Activated CD8-positive, alpha-beta memory T cell treated with anti-CD3 and anti-CD28 coated beads, Interleukin-2, amount 10 ng/mL, durations not matched to agents 7 days and 5 days (primary cell): ENCODE measurements around the gene FAM221B. TPM values are rescaled to one million over a fixed set of nuclear protein-coding genes. Genes with fewer than 3 reads are reported as not detected.

ENCODE experiments used
- ATAC-seq: fragments of 150-1000 bp; cut with Tn5 transposase; one replicate; pipeline ENCODE4 v1.10.0; 2021; ENCODE audit warnings: moderate library complexity
- CTCF ChIA-PET: fragments of 350-600 bp; sonication (Branson Sonifier 250); formaldehyde crosslinking; loops from one replicate; lab custom pipeline; 2021; ENCODE audit warnings: antibody characterized with exemption; lab: Charles Lee
- DNase-seq: peaks from one replicate; pipeline ENCODE4 v3.0.0-alpha.2; 2020
- H3K27ac Mint-ChIP-seq: one replicate; pipeline ENCODE4 v1.8.0; 2021; ENCODE audit warnings: mild to moderate bottlenecking, mixed read lengths
- H3K27me3 Mint-ChIP-seq: one replicate; pipeline ENCODE4 v1.8.0; 2021; ENCODE audit warnings: mixed read lengths
- H3K36me3 Mint-ChIP-seq: one replicate; pipeline ENCODE4 v1.8.0; 2021; ENCODE audit warnings: mild to moderate bottlenecking, mixed read lengths
- H3K4me1 Mint-ChIP-seq: one replicate; pipeline ENCODE4 v1.8.0; 2021; ENCODE audit warnings: mixed read lengths
- H3K4me3 Mint-ChIP-seq: one replicate; pipeline ENCODE4 v1.8.0; 2021; ENCODE audit warnings: mild to moderate bottlenecking, moderate library complexity, mixed read lengths
- H3K9me3 Mint-ChIP-seq: one replicate; pipeline ENCODE4 v1.8.0; 2022; ENCODE audit warnings: low read depth, mixed read lengths
- total RNA-seq, 2 experiments: library from RNA; stranded (reverse); gene quantifications; one replicate each; pipeline ENCODE4 v1.2.3, GENCODE V29; 2021

FAM221B gene
- total RNA-seq, 2 experiments from 2014 or later: not detected

DNA sequence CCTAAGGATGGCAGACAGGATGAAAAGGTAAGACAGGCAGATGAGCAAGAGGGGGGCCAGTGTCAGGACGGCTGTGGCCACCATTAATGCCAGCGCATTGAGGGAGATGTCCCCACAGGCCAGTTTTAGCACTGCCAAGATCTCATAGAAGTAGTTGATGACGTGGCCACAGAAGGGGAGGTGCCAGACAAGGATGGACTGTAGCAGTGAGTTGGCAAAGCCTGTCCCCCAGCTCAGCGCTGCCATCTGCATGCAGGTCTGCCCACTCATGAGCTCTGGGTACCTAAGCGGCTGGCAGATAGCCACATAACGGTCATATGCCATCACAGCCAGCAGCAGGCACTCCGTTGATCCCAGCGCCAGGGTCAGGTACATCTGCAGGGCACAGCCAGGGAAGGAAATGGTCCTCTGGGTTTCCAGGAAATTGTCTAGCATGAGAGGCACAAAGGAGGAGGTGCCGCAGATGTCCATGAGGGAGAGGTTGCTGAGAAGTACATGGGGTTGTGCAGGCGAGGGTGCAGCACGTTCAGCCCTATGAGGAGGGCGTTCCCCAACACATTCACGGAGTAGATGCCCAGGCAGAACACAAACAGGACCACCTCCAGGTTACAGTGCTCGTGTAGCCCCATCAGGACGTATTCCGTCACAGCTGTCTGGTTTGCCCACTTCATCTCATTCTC, 30.9 kb upstream of the FAM221B start:
- peak; percentile 40 for DNase-seq
- CTCF ChIA-PET: interaction anchor here (0.9 to 1.3 kb wide), 2 partner anchors 69 to 307 kb away, joined by 3 read pairs; no protein-coding TSS in a partner anchor
- Mint-ChIP-seq H3K4me3 (no peak overlapping the region), H3K4me1 (no peaks in the 10 kb centered on the region), H3K9me3 (no peaks in the 10 kb centered on the region), H3K27me3 (no peaks in the 10 kb centered on the region), H3K27ac (no peak overlapping the region), H3K36me3 (no peaks in the 10 kb centered on the region)
- no peak for ATAC-seq

DNA sequence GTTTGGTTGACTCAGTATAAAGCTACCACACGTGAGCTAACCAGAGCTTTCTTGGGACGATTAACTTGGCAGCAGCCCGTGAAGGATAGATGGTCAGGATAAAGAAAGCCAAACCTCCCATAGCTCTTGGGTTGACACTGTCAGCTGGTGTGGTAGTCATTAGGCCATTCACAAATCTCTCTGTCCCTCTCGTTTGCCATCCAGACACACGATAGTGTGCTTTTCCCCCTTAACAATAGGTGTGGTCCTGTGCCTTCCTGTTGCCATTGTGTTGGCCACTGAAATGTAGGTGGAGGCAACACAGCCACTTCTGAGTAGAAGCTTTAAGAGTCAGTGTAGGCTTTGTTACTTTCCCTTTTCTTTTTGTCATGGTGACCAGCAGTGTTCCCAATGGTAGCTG, 29.9 kb upstream of the FAM221B start:
- no peaks in the 10 kb centered on the region for H3K27me3 Mint-ChIP-seq
- CTCF ChIA-PET: interaction anchor here (1.2 to 1.3 kb wide), 2 partner anchors 68 to 70 kb away, joined by 3 read pairs; no protein-coding TSS in a partner anchor
- H3K4me3 Mint-ChIP-seq: no peak overlapping the region
- no peaks in the 10 kb centered on the region for H3K36me3 Mint-ChIP-seq
- no peaks in the 10 kb centered on the region for H3K9me3 Mint-ChIP-seq
- ATAC-seq (no peak), DNase-seq (no peak)
- no peak overlapping the region for H3K27ac Mint-ChIP-seq
- no peaks in the 10 kb centered on the region for H3K4me1 Mint-ChIP-seq

DNA sequence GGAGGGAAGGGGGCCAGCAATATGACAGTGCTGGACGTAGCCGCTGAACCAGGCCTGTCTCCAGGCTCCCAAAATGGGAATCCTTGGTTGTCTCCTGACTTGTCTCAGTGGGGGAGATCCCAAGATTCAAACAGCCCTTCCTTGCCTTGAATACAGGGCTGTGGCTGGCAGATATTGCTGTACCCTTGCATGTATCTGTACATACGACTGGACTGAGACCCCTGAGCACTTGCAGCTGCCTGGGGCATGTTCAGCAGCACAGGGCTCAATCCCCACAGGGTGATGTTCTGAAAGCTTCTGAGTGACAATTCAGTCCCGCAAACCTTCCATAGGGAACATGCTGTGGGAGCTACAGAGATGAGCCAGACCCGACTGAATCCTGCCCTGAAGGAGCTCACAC, 28.4 kb upstream of the FAM221B start:
- no peaks in the 10 kb centered on the region for H3K36me3 Mint-ChIP-seq
- no peak overlapping the region for H3K27ac Mint-ChIP-seq
- no peaks in the 10 kb centered on the region for H3K9me3 Mint-ChIP-seq
- CTCF ChIA-PET: interaction anchor here (0.7 to 1.5 kb wide), 2 partner anchors 21 to 31 kb away, joined by 3 to 4 read pairs; no protein-coding TSS in a partner anchor
- ATAC-seq: no peak
- H3K27me3 Mint-ChIP-seq: no peaks in the 10 kb centered on the region
- H3K4me3 Mint-ChIP-seq: no peak overlapping the region
- no peaks in the 10 kb centered on the region for H3K4me1 Mint-ChIP-seq
- DNase-seq: no peak

DNA sequence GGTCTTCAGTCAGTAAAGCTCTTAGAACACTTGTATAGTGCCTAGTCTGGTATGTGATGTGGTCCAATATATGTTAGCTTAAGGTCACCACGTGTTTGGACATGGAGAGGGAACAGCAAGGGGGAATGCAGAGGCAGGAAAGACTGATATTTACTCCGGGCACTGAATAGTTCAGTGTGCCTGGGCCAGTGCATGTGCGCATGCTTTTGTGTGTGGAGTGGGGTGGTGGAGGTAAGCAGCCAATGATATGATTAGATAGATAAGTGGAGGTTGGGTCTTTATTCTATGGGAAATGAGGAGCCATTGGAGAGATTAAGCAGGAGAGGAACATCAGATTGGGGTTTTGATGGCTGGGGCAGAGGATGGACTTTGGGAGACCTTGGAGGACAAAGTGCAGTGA, 27.7 kb upstream of the FAM221B start:
- CTCF ChIA-PET: interaction anchor here (0.7 kb wide), 1 partner anchor 22 kb away, joined by 3 read pairs; no protein-coding TSS in a partner anchor
- ATAC-seq (no peak), DNase-seq (no peak)
- Mint-ChIP-seq H3K4me1 (no peaks in the 10 kb centered on the region), H3K27ac (no peak overlapping the region), H3K36me3 (no peaks in the 10 kb centered on the region), H3K27me3 (no peaks in the 10 kb centered on the region), H3K9me3 (no peaks in the 10 kb centered on the region), H3K4me3 (no peak overlapping the region)

DNA sequence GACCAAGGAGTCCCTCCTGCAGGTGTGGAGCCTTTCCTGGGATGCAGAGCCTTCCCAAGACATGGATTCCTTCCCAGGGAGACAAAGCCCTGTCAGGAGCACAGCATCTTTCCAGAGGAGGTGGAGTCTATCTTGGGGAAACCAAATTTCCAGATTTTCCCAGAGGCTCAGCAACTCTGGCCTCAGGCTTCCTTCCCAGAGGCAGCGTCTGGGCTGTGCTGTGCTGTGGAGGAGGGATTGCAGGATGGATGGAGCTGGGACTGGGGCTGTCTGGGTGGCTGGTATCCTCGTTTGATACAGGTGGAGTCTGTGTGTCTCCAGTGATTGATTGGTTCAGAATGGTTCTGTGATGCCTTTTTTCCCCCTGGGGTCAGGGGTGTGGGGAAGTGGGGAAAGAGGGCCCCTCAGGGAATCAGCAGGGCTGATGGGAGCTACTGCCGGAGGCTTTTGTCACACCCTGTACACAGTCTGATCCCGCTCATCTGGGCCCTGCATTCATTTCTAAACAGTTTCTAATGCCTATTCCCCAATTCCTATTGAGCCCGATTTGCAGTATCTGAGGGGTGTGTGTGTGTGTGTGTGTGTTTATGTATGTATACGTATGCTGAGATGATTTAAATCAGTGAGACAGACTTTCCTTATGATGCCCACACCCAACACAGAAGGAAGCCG, 25.7 kb upstream of the FAM221B start:
- no peak for DNase-seq
- H3K4me3 Mint-ChIP-seq: no peak overlapping the region
- H3K27ac Mint-ChIP-seq: no peak overlapping the region
- CTCF ChIA-PET: interaction anchor here (1.0 kb wide), 1 partner anchor 18 kb away, joined by 3 read pairs; no protein-coding TSS in a partner anchor
- ATAC-seq: no peak
- H3K27me3 Mint-ChIP-seq: no peaks in the 10 kb centered on the region
- H3K9me3 Mint-ChIP-seq: no peaks in the 10 kb centered on the region
- H3K36me3 Mint-ChIP-seq: no peaks in the 10 kb centered on the region
- no peaks in the 10 kb centered on the region for H3K4me1 Mint-ChIP-seq

DNA sequence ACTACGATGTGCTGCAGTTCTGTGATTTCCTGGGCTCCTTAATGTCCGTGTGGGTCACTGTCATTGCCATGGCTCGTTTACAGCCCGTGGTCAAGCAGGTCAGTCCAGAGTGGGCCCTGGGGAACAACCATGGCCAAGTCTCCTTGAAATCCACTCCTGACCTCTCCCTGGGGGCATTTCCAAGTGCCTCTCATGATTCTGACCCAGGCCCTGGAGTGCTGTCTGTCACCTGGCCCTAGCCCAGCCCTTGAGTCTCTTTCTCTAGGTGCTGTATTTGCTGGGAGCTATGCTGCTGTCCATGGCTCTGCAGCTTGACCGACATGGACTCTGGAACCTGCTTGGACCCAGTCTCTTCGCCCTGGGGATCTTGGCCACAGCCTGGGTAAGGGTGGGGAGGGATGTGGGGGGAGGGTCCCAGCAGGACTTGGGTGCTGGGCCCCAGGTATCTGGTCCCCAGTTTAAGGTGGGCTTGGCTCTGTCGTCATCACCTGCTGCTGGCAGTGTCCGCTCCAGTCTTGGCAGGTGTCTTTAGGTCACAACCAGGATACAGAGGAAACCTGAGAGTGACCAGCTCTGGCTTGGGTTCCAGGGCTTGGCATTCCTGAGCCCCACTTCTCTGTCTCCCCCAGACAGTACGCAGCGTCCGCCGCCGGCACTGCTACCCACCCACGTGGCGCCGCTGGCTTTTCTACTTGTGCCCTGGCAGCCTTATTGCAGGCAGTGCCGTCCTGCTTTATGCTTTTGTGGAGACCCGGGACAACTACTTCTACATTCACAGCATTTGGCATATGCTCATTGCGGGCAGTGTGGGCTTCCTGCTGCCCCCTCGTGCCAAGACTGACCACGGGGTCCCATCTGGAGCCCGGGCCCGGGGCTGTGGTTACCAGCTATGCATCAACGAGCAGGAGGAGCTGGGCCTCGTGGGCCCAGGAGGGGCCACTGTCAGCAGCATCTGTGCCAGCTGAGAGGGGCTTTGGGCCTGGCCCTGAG, 24.6 kb upstream of the FAM221B start:
- Mint-ChIP-seq H3K4me3 (no peak overlapping the region), H3K36me3 (no peaks in the 10 kb centered on the region), H3K27me3 (no peaks in the 10 kb centered on the region), H3K9me3 (no peaks in the 10 kb centered on the region), H3K4me1 (peaks cover 3% of the 10 kb centered on the region), H3K27ac (no peak overlapping the region)
- CTCF ChIA-PET: interaction anchor here (1.3 to 2.1 kb wide), 2 partner anchors 25 to 27 kb away, joined by 4 to 6 read pairs; partner anchors contain the start of gene FAM221B
- DNase-seq (peak; percentile 28), ATAC-seq (no peak)

DNA sequence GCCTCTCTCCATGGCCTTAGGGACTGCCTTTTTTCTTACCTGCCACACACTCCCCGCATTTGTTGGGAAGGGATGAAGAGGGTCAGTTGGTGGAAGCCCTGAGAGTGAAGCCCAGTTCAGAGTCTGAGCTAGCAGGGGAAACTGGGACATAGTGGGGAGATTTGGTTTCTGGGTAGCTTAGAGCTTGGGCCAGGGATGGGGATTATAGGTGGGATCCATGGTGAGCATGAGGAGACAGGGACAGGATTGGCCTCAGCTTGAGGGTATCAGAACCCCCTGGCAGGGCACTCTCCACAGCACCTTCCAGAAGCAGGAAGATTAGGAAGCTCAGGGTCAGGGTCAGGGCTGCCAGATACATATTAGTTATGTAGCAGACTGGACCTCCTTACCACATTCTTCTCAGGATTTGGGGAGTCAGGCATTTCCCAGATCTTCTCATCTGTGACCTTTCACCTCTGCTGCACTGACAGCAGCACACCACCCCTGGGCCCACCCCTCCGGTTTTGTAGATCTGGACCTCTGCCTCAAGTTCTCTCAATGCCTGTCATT, 23.8 kb upstream of the FAM221B start:
- H3K27ac Mint-ChIP-seq: no peak overlapping the region
- no peaks in the 10 kb centered on the region for H3K27me3 Mint-ChIP-seq
- H3K36me3 Mint-ChIP-seq: no peaks in the 10 kb centered on the region
- no peaks in the 10 kb centered on the region for H3K9me3 Mint-ChIP-seq
- H3K4me3 Mint-ChIP-seq: no peak overlapping the region
- ATAC-seq (no peak), DNase-seq (peak; percentile 16)
- CTCF ChIA-PET: interaction anchor here (0.8 to 2.1 kb wide), 3 partner anchors 19 to 26 kb away, joined by 3 to 6 read pairs (median 4); partner anchors contain the start of gene FAM221B
- H3K4me1 Mint-ChIP-seq: peaks cover 11% of the 10 kb centered on the region

DNA sequence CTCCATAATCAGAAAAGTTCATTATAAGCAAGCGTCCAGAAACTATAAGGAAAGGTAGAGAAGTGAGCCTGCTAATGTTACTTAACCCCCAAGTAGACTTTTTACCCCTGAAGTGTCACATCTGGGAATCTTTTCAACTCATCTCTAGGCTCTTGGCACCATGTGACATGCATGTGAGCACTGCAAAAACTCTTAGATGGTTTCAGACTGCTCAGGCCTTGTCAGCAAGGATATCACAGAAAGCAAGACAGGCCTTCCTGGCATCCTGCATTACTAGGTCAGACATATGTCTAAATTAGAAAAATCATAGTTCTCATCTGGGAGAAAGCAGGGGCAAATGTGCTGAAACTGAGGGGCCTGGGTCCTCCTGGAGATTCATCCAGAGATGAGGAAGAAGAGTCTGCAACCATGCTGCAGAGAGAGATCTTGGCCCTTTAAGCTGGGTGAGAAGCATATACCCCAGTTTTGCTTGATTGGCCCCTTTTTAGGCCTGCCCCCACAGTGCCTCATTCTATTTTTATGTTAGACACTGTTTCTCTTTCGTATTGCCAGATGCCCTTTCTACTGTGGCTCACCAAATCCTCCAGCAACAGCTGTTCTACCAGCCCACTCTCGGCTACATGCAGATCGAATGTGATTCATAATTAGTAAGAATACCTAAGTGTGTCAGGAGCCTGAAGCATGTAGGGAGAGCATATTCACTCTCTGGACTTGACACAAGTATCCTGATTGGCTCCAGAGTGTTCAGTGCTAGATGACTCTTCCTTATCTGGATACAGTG, 19.4 kb upstream of the FAM221B start:
- Mint-ChIP-seq H3K4me3 (no peak overlapping the region), H3K36me3 (no peaks in the 10 kb centered on the region), H3K9me3 (no peaks in the 10 kb centered on the region), H3K27me3 (no peaks in the 10 kb centered on the region), H3K4me1 (peaks cover 31% of the 10 kb centered on the region), H3K27ac (peak overlapping the region; percentile 39)
- ATAC-seq: peak; percentile 78
- CTCF ChIA-PET: interaction anchor here (0.9 to 1.6 kb wide), 4 partner anchors 12 to 190 kb away, joined by 3 to 6 read pairs (median 4); partner anchors contain the start of genes CCDC107 and RMRP
- peak; percentile 59 for DNase-seq

DNA sequence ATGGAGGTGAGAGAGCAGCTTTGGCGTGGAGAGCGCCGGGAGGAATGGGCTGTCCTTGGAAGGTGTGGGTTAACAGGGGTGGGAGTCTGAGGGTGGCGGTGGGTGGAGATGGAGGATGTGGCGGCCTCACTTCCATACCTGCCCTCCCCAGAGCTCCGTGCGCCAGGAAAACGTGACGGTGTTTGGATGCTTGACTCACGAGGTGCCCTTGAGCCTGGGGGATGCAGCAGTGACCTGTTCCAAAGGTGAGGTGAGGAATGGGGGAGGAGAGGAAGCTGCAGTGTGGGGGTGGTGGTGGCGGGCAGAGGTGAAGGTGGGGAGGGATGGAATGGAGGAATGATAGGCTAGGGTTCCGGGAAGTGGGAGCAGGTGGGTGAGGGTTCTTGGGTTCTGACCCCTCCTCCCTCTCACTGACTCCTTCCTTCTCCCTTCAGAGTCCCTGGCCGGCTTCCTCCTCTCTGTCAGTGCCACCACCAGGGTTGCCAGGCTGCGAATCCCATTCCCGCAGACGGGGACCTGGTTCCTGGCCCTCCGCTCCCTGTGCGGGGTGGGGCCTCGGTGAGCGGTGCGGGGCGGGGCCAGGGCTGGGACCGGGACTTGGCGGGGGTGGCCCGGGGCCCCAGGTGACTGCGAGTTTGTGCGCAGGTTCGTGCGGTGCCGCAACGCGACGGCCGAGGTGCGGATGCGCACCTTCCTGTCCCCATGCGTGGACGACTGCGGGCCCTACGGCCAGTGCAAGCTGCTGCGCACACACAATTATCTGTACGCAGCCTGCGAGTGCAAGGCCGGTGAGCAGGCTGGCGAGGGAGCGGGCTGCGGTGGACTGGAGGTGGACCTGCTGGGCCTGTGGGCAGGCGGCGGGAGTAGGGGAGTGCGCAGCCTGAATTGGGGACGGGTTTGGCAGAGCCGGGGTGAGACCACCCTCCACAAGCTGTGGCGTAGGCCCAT, 17.6 kb upstream of the FAM221B start:
- DNase-seq (no peak), ATAC-seq (no peak)
- H3K4me1 Mint-ChIP-seq: peaks cover 34% of the 10 kb centered on the region
- H3K9me3 Mint-ChIP-seq: no peaks in the 10 kb centered on the region
- H3K27ac Mint-ChIP-seq: no peak overlapping the region
- no peaks in the 10 kb centered on the region for H3K36me3 Mint-ChIP-seq
- CTCF ChIA-PET: interaction anchor here (1.0 to 2.1 kb wide), 6 partner anchors 9 to 137 kb away, joined by 3 to 11 read pairs (median 6); no protein-coding TSS in a partner anchor
- no peaks in the 10 kb centered on the region for H3K27me3 Mint-ChIP-seq
- H3K4me3 Mint-ChIP-seq: no peak overlapping the region

DNA sequence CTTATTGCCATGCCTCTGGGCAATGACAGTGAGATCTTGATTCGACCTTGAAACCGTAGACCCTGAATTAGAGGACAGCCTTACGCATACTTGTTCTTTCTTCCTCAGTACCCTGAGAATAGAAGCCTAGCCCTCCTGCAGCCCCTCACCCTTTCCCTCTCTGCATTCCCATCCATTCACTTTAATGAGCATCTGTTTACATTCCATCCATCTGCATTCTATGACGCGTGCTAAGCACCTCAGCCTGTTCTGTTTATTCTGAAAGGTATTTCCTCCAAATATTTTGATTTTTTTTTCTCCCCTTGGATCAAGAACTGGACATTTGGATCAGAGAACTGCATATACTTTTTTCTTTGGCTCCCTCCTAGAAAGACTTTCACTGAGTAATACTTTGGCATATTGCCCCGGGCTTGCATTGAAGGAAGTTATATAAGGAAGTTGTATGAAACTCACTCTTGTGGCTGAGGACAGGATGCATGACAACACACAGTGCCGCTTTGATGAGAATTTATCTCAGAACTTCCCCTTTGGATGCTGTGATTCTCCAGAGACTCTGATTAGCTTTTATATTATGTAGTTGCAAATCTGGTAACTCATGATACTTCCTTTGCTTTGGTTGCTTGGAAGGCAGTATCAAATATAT, 16.2 kb upstream of the FAM221B start:
- peak; percentile 58 for ATAC-seq
- no peak overlapping the region for H3K4me3 Mint-ChIP-seq
- no peak for DNase-seq
- H3K27ac Mint-ChIP-seq: no peak overlapping the region
- H3K9me3 Mint-ChIP-seq: no peaks in the 10 kb centered on the region
- no peaks in the 10 kb centered on the region for H3K27me3 Mint-ChIP-seq
- no peaks in the 10 kb centered on the region for H3K36me3 Mint-ChIP-seq
- CTCF ChIA-PET: interaction anchor here (1.0 to 2.3 kb wide), 7 partner anchors 10 to 138 kb away, joined by 3 to 11 read pairs (median 6); no protein-coding TSS in a partner anchor
- peaks cover 34% of the 10 kb centered on the region for H3K4me1 Mint-ChIP-seq

DNA sequence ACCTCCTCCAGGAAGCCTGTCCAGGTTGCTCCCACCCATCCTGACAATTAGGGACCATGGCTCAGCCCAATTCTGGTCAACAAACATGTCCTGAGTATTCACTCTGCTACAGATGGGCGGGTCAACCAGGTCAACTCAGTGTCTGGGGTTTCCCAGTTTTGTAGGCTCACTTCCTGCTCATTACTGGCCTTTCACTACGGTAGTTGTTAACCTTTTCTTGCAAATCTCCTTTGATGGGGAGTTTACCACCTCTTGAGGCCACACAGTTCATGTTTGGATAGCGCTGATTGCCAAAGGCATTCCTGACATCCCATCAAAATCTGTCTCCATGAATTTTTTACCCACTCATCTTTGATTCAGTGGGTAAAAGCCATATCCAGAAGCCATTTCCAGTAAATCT, 14.3 kb upstream of the FAM221B start:
- H3K36me3 Mint-ChIP-seq: no peaks in the 10 kb centered on the region
- no peaks in the 10 kb centered on the region for H3K27me3 Mint-ChIP-seq
- CTCF ChIA-PET: interaction anchor here (1.3 to 1.5 kb wide), 2 partner anchors 39 to 180 kb away, joined by 4 to 5 read pairs; no protein-coding TSS in a partner anchor
- H3K9me3 Mint-ChIP-seq: no peaks in the 10 kb centered on the region
- no peak overlapping the region for H3K27ac Mint-ChIP-seq
- H3K4me3 Mint-ChIP-seq: no peak overlapping the region
- no peak for ATAC-seq
- no peak for DNase-seq
- peaks cover 28% of the 10 kb centered on the region for H3K4me1 Mint-ChIP-seq
